Right atrium auricular region (tissue), 2 donors: ENCODE measurements around the gene SENP5. TPM values are rescaled to one million over a fixed set of nuclear protein-coding genes. Genes with fewer than 3 reads are reported as not detected.
"Not testable (repeated sequence)": the region's sequence is repeated elsewhere in the genome, so short reads cannot be mapped to it uniquely, and the experiment has no call there.

ENCODE experiments used
- DNase-seq: peaks from one replicate; pipeline ENCODE4 v3.0.0-alpha.2; 2019; ENCODE audit warnings: low spot score
- H3K27ac ChIP-seq, 2 donors: fragments of 200-600 bp; sonication (generic); 1 replicate in 1 of 2; 2 replicates in 1 of 2; pipeline ENCODE4 v1.5.1; 2016 to 2019
- H3K27me3 ChIP-seq, 2 donors: fragments of 200-600 bp; sonication (generic); one replicate each; pipeline versions ENCODE4 v1.5.1 to v1.6.0; 2017 to 2019
- H3K36me3 ChIP-seq: fragments of 200-600 bp; sonication (generic); one replicate; pipeline ENCODE4 v1.5.1; 2016
- H3K4me1 ChIP-seq, 2 donors: fragments of 200-600 bp; sonication (generic); one replicate each; pipeline versions ENCODE4 v1.5.1 to v1.6.0; 2017 to 2019
- H3K4me3 ChIP-seq, 2 donors: fragments of 200-600 bp; sonication (generic); 1 replicate in 1 of 2; 2 replicates in 1 of 2; pipeline ENCODE4 v1.5.1; 2017 to 2019; ENCODE audit warnings: mild to moderate bottlenecking in 1 of 2, moderate library complexity in 1 of 2
- H3K9me3 ChIP-seq, 2 donors: fragments of 200-600 bp; sonication (generic); one replicate each; pipeline ENCODE4 v1.5.1; 2019
- total RNA-seq, 2 donors: library from RNA; depleted of rRNA; stranded (reverse); fragments of >200 nt; gene quantifications; one replicate each; pipeline ENCODE4 v1.1.0, GENCODE V29; 2016
- TF ChIP-seq, protein P1 (sequence below), 2 donors: fragments of 200-600 bp; sonication (generic); IDR thresholded peaks; one replicate each; pipeline ENCODE4 v1.5.1; 2019; ENCODE audit warnings: antibody characterized with exemption in 2 of 2

The SENP5 gene
- total RNA-seq, 2 donors from 2014 or later = 18.7 to 22.1 TPM

DNA sequence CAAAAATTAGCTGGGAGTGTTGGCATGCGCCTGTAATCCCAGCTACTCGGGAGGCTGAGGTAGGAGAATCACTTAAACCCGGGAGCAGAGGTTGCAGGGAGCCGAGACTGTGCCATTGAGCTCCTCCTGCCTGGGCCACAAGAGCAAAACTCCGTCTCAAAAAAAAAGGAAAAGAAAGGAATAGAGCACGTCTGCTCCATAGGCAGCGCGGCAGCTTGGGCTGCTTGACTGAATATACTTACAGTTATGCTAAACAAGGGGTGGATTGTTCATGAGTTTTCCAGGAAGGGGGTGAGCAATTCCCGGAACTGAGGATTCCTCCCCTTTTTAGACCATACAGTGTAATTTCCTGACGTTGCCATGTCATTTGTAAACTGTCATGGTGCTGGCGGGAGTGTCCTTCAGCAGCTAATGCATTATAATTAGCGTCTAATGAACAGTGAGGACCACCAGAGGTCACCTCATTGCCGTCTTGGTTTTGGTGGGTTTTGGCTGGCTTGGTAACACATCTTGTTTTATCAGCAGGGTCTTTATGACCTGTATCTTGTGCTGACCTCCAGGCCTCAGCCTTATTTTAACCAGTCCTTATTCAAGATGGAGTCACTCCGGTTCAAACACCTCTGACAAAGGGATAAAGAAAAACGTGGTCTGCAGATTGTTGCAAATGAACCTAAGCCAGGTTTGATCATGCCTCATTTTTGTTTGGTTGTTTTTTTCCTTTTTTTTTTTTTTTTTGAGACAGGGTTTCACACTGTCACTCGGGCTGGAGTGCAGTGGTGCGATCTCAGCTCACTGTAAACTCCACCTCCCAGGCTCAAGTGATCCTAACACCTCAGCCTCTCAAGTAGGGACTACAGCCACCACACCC is 24.9 kb upstream of the SENP5 start:
- no peaks in the 10 kb centered on the region for H3K36me3 ChIP-seq
- TF ChIP-seq, protein P1, sequence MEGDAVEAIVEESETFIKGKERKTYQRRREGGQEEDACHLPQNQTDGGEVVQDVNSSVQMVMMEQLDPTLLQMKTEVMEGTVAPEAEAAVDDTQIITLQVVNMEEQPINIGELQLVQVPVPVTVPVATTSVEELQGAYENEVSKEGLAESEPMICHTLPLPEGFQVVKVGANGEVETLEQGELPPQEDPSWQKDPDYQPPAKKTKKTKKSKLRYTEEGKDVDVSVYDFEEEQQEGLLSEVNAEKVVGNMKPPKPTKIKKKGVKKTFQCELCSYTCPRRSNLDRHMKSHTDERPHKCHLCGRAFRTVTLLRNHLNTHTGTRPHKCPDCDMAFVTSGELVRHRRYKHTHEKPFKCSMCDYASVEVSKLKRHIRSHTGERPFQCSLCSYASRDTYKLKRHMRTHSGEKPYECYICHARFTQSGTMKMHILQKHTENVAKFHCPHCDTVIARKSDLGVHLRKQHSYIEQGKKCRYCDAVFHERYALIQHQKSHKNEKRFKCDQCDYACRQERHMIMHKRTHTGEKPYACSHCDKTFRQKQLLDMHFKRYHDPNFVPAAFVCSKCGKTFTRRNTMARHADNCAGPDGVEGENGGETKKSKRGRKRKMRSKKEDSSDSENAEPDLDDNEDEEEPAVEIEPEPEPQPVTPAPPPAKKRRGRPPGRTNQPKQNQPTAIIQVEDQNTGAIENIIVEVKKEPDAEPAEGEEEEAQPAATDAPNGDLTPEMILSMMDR (IDR thresholded peaks at IDR 0.05) = no peak
- H3K27ac ChIP-seq = no peak overlapping the region
- no peaks in the 10 kb centered on the region for H3K9me3 ChIP-seq
- H3K27me3 ChIP-seq = no peaks in the 10 kb centered on the region
- no peak for DNase-seq
- H3K4me1 ChIP-seq = no peaks in the 10 kb centered on the region
- H3K4me3 ChIP-seq = no peak overlapping the region

DNA sequence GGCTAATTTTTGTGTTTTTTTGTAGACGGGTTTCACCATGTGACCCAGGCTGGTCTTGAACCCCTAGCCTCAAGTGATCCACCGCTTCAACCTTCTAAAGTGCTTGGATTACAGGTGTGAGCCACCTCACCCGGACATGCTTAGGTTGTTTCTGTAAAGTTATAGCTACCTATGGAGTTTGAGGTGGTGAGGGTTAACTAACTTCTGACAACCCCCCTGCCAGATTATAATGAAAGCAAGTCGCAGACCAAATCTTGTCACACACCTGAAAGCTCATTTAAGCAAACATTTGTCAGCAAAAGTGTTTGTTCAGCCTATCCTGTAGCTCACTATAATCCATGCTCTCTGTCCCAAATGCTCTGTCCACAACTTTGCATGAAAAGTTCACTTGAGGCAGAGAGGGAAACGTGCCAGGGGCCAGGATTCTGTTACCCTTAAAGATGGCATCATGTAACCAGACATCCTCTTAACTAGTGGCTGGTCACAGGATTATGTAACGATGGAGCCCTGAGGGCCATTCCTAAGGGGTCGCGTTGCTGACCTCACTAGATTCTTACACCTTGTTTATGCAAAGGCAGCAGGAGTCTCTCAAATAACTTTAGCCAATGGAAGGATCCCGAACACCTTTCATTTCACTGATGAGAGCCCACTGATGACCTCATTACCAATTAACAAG is 24.1 kb upstream of the SENP5 start:
- no peaks in the 10 kb centered on the region for H3K27me3 ChIP-seq
- no peak for DNase-seq
- H3K4me1 ChIP-seq = no peaks in the 10 kb centered on the region
- H3K27ac ChIP-seq = no peak overlapping the region
- no peak overlapping the region for H3K4me3 ChIP-seq
- H3K36me3 ChIP-seq = no peaks in the 10 kb centered on the region
- TF ChIP-seq, protein P1 (IDR thresholded peaks at IDR 0.05) = no peak
- H3K9me3 ChIP-seq = no peaks in the 10 kb centered on the region

DNA sequence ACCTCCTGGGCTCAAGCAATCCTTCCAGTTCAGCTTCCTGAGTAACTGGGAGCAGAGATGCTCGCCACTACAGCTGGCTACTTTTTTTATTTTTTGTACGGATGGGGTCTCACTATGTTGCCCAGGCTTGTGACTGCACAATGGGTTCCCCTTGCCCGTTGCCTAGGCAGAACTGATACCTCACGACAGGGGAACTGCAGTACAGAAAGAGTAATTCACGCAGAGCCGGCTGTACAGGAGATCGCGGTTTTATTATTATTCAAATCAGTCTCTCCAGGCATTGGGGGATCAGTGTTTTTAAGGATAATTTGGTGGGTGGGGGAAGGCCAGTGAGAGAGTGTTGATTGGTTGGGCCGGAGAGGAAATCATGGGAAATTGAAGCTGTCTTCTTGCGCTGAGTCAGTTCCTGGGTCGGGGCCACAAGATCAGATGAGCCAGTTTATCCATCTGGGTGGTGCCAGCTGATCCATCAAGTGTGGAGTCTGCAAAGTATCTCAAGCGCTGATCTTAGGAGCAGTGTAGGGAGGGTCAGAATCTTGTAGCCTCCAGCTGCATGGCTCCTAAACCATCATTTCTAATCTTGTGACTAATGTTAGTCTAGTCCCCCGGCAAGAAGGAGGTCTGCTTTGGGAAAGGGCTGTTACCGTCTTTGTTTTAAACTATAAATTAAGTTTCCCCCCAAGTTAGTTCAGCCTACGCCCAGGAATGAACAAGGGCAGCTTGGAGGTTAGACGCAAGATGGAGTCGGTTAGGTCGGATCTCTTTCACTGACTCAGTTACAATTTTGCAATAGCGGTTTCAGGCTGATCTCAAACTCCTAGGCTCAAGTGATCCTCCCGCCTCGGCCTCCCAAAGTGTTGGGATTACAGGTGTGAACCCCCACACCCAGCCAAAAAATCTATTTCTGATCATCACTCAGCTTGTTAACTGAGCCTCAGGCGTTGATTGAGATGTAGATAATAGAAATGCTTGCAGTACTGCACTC is 23.2 kb upstream of the SENP5 start:
- H3K9me3 ChIP-seq, DNase-seq, H3K4me3 ChIP-seq, H3K27me3 ChIP-seq, H3K4me1 ChIP-seq, H3K27ac ChIP-seq, H3K36me3 ChIP-seq: not testable (repeated sequence)

DNA sequence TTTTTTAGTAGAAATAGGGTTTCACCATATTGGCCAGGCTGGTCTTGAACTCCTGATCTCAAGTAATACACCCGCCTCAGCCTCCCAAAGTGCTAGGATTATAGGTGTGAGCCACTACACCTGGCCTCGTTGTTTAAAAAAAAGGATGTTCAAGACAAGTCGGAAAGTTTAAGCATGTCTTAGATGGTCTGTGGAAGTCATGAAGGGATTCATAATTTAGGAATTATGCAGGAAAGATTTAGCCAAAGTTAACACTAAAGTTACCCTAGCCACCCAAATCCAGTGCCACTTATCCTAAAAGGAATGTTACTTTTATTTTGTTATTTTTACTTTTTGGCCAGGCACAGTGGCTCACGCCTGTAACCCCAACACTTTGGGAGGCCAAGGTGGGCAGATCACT is 19.3 kb upstream of the SENP5 start:
- H3K4me3 ChIP-seq, H3K4me1 ChIP-seq, H3K36me3 ChIP-seq, H3K27me3 ChIP-seq, H3K9me3 ChIP-seq, DNase-seq, H3K27ac ChIP-seq: not testable (repeated sequence)

DNA sequence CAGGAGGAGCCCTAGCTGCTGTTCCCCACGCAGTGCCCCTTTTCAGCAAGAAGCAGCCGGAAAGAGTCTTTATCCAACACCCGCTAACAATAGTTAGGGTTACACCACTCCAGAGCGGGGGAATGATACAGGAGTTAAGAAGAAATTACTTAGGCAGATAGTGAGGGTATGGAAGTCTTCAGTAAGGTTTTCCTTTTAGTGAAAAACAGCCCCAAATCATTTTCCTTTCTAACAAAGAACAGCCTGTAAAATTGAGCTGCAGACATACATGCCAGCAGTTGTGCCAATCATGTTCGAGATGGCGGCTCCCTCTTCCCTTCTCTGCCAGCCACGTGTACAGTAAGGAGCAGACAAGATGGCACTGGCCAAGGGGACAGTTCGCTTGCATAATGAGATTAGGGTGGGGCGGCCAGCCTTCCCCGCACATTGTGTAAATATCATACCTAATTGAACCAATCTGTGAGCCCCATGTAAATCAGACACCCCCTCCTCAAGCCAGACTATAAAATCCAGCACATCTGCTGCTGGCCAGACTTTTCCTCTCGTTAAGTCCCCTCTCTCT is 18.5 kb upstream of the SENP5 start:
- TF ChIP-seq, protein P1 (IDR thresholded peaks at IDR 0.05) = no peak
- no peak for DNase-seq
- no peak overlapping the region for H3K27ac ChIP-seq
- no peaks in the 10 kb centered on the region for H3K9me3 ChIP-seq
- no peak overlapping the region for H3K4me3 ChIP-seq
- no peaks in the 10 kb centered on the region for H3K36me3 ChIP-seq
- H3K27me3 ChIP-seq = no peaks in the 10 kb centered on the region
- no peaks in the 10 kb centered on the region for H3K4me1 ChIP-seq

DNA sequence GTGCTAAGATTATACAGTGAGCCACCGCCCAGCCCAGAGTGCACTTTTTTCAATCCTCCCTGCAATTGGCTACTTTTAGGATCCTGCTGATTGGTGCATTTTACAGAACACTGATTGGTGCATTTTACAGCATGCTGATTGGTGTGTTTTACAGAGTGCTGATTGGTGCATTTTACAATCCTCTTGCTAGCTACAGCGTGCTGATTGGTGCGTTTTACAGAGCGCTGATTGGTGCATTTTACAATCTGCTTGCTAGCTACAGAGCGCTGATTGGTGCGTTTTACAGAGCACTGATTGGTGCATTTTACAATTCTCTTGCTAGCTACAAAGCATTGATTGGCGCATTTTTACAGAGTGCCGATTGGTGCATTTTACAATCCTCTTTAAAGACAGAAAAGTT is 4.7 kb upstream of the SENP5 start:
- H3K4me3 ChIP-seq, H3K27me3 ChIP-seq, DNase-seq, H3K27ac ChIP-seq, H3K4me1 ChIP-seq, H3K9me3 ChIP-seq, H3K36me3 ChIP-seq: not testable (repeated sequence)
